ENCODE results near the gene OSCP1.
"Not testable (repeated sequence)": the region's sequence is repeated elsewhere in the genome, so short reads cannot be mapped to it uniquely, and the experiment has no call there.

Gene OSCP1

GRCh38 chr1:36450270-36450918 is at the start of gene OSCP1:
Gene OSCP1, minus strand, starts transcription at chr1:36450451. Its CDS starts 82 bp downstream, at chr1:36450369.
- no peaks in the 10 kb centered on the region for H3K9me3 Mint-ChIP-seq
- H3K27me3 Mint-ChIP-seq: no peaks in the 10 kb centered on the region
- peak within 1 kb of the TSS; percentile 97 for H3K27ac Mint-ChIP-seq (ENCODE audit: low read depth)
- peaks cover 13% of the 10 kb centered on the region for H3K36me3 Mint-ChIP-seq (ENCODE audit: insufficient read depth)
- H3K4me3 Mint-ChIP-seq: peak within 1 kb of the TSS; percentile 74
- peak; percentile 98 for ATAC-seq (replicated peaks; ENCODE audit: extremely low read depth, poor library complexity, severe bottlenecking)
- peaks cover 17% of the 10 kb centered on the region for H3K4me1 Mint-ChIP-seq
- peak; percentile 76 to 79 for DNase-seq (ENCODE audit: low spot score in 2 of 2)

GRCh38 chr1:36497207-36497606 is 47.0 kb upstream of the OSCP1 start:
- Mint-ChIP-seq H3K9me3 (no peaks in the 10 kb centered on the region), H3K36me3 (ENCODE audit: insufficient read depth) (no peaks in the 10 kb centered on the region), H3K27ac (ENCODE audit: low read depth) (no peak overlapping the region), H3K27me3 (peaks cover 21% of the 10 kb centered on the region), H3K4me3 (no peak overlapping the region), H3K4me1 (no peaks in the 10 kb centered on the region)
- ATAC-seq (replicated peaks; ENCODE audit: extremely low read depth, poor library complexity, severe bottlenecking) (no peak), DNase-seq (ENCODE audit: low spot score in 2 of 2) (no peak)

GRCh38 chr1:36494971-36495370 is 44.7 kb upstream of the OSCP1 start:
- DNase-seq (ENCODE audit: low spot score in 2 of 2) (no peak), ATAC-seq (replicated peaks; ENCODE audit: extremely low read depth, poor library complexity, severe bottlenecking) (no peak)
- H3K36me3 Mint-ChIP-seq (ENCODE audit: insufficient read depth): no peaks in the 10 kb centered on the region
- no peaks in the 10 kb centered on the region for H3K4me1 Mint-ChIP-seq
- no peak overlapping the region for H3K27ac Mint-ChIP-seq (ENCODE audit: low read depth)
- no peaks in the 10 kb centered on the region for H3K9me3 Mint-ChIP-seq
- peaks cover 24% of the 10 kb centered on the region for H3K27me3 Mint-ChIP-seq
- H3K4me3 Mint-ChIP-seq: no peak overlapping the region

- no peaks in the 10 kb centered on the region for H3K4me1 Mint-ChIP-seq
- H3K27me3 Mint-ChIP-seq: peaks cover 24% of the 10 kb centered on the region
- ATAC-seq (replicated peaks; ENCODE audit: extremely low read depth, poor library complexity, severe bottlenecking): no peak
- H3K36me3 Mint-ChIP-seq (ENCODE audit: insufficient read depth): peaks cover 1% of the 10 kb centered on the region
- no peaks in the 10 kb centered on the region for H3K9me3 Mint-ChIP-seq
- H3K4me3 Mint-ChIP-seq: no peak overlapping the region
- H3K27ac Mint-ChIP-seq (ENCODE audit: low read depth): no peak overlapping the region
- DNase-seq (ENCODE audit: low spot score in 2 of 2): no peak
Measured at GRCh38 chr1:36493524-36493923, 43.3 kb upstream of the OSCP1 start.

GRCh38 chr1:36492491-36492890 is 42.2 kb upstream of the OSCP1 start:
- Mint-ChIP-seq H3K27me3 (peaks cover 24% of the 10 kb centered on the region), H3K36me3 (ENCODE audit: insufficient read depth) (peaks cover 1% of the 10 kb centered on the region), H3K4me3 (no peak overlapping the region), H3K9me3 (no peaks in the 10 kb centered on the region), H3K4me1 (no peaks in the 10 kb centered on the region), H3K27ac (ENCODE audit: low read depth) (no peak overlapping the region)
- ATAC-seq (replicated peaks; ENCODE audit: extremely low read depth, poor library complexity, severe bottlenecking) (no peak), DNase-seq (ENCODE audit: low spot score in 2 of 2) (no peak)

GRCh38 chr1:36489258-36490051 is 39.2 kb upstream of the OSCP1 start:
- not testable (repeated sequence) for H3K4me1 Mint-ChIP-seq; H3K9me3 Mint-ChIP-seq; H3K4me3 Mint-ChIP-seq; H3K36me3 Mint-ChIP-seq (ENCODE audit: insufficient read depth); H3K27ac Mint-ChIP-seq (ENCODE audit: low read depth); ATAC-seq (replicated peaks; ENCODE audit: extremely low read depth, poor library complexity, severe bottlenecking); DNase-seq (ENCODE audit: low spot score in 2 of 2)
- H3K27me3 Mint-ChIP-seq: peaks cover 16% of the 10 kb centered on the region

- ATAC-seq (replicated peaks; ENCODE audit: extremely low read depth, poor library complexity, severe bottlenecking) (no peak), DNase-seq (ENCODE audit: low spot score in 2 of 2) (no peak)
- H3K4me1 Mint-ChIP-seq: no peaks in the 10 kb centered on the region
- H3K27me3 Mint-ChIP-seq: peaks cover 7% of the 10 kb centered on the region
- no peak overlapping the region for H3K4me3 Mint-ChIP-seq
- H3K27ac Mint-ChIP-seq (ENCODE audit: low read depth): no peak overlapping the region
- peaks cover 4% of the 10 kb centered on the region for H3K36me3 Mint-ChIP-seq (ENCODE audit: insufficient read depth)
- no peaks in the 10 kb centered on the region for H3K9me3 Mint-ChIP-seq
Measured at GRCh38 chr1:36487906-36488305, 37.7 kb upstream of the OSCP1 start.

- not testable (repeated sequence) for H3K27ac Mint-ChIP-seq (ENCODE audit: low read depth); H3K27me3 Mint-ChIP-seq; DNase-seq (ENCODE audit: low spot score in 2 of 2); ATAC-seq (replicated peaks; ENCODE audit: extremely low read depth, poor library complexity, severe bottlenecking); H3K9me3 Mint-ChIP-seq; H3K36me3 Mint-ChIP-seq (ENCODE audit: insufficient read depth); H3K4me1 Mint-ChIP-seq; H3K4me3 Mint-ChIP-seq
Measured at GRCh38 chr1:36487336-36487725, 37.1 kb upstream of the OSCP1 start.

- Mint-ChIP-seq H3K36me3 (ENCODE audit: insufficient read depth) (peaks cover 4% of the 10 kb centered on the region), H3K9me3 (no peaks in the 10 kb centered on the region), H3K27ac (ENCODE audit: low read depth) (no peak overlapping the region), H3K4me3 (no peak overlapping the region), H3K27me3 (peaks cover 9% of the 10 kb centered on the region), H3K4me1 (no peaks in the 10 kb centered on the region)
- no peak for ATAC-seq (replicated peaks; ENCODE audit: extremely low read depth, poor library complexity, severe bottlenecking)
- DNase-seq (ENCODE audit: low spot score in 2 of 2): no peak
Measured at GRCh38 chr1:36486439-36487335, 36.4 kb upstream of the OSCP1 start.

GRCh38 chr1:36486093-36486438 is 35.8 kb upstream of the OSCP1 start:
- Mint-ChIP-seq H3K9me3 (no peaks in the 10 kb centered on the region), H3K27me3 (peaks cover 13% of the 10 kb centered on the region), H3K36me3 (ENCODE audit: insufficient read depth) (peaks cover 4% of the 10 kb centered on the region), H3K27ac (ENCODE audit: low read depth) (no peak overlapping the region), H3K4me3 (no peak overlapping the region), H3K4me1 (no peaks in the 10 kb centered on the region)
- no peak for DNase-seq (ENCODE audit: low spot score in 2 of 2)
- ATAC-seq (replicated peaks; ENCODE audit: extremely low read depth, poor library complexity, severe bottlenecking): no peak

GRCh38 chr1:36484099-36484498 is 33.8 kb upstream of the OSCP1 start:
- H3K4me1 Mint-ChIP-seq: no peaks in the 10 kb centered on the region
- H3K27ac Mint-ChIP-seq (ENCODE audit: low read depth): no peak overlapping the region
- H3K9me3 Mint-ChIP-seq: no peaks in the 10 kb centered on the region
- peaks cover 4% of the 10 kb centered on the region for H3K36me3 Mint-ChIP-seq (ENCODE audit: insufficient read depth)
- no peak for ATAC-seq (replicated peaks; ENCODE audit: extremely low read depth, poor library complexity, severe bottlenecking)
- no peak for DNase-seq (ENCODE audit: low spot score in 2 of 2)
- H3K27me3 Mint-ChIP-seq: peaks cover 24% of the 10 kb centered on the region
- H3K4me3 Mint-ChIP-seq: no peak overlapping the region

GRCh38 chr1:36482724-36483388 is 32.6 kb upstream of the OSCP1 start, which contains the start of gene CSF3R:
Gene CSF3R, minus strand, starts transcription at chr1:36482913. Its CDS starts 3,417 bp downstream, at chr1:36479496.
- Mint-ChIP-seq H3K27ac (ENCODE audit: low read depth) (peak within 1 kb of the TSS; percentile 68), H3K9me3 (no peaks in the 10 kb centered on the region), H3K36me3 (ENCODE audit: insufficient read depth) (peaks cover 3% of the 10 kb centered on the region), H3K4me3 (no peak within 1 kb of the TSS), H3K27me3 (peaks cover 27% of the 10 kb centered on the region), H3K4me1 (no peaks in the 10 kb centered on the region)
- DNase-seq (ENCODE audit: low spot score in 2 of 2) (no peak), ATAC-seq (replicated peaks; ENCODE audit: extremely low read depth, poor library complexity, severe bottlenecking) (no peak)
